ENCODE measurements around the gene HIBCH.

- TF ChIP-seq, protein P1, sequence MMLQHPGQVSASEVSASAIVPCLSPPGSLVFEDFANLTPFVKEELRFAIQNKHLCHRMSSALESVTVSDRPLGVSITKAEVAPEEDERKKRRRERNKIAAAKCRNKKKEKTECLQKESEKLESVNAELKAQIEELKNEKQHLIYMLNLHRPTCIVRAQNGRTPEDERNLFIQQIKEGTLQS (CRISPR knock-in tag; conservative IDR thresholded peaks at IDR 0.05): no peak
- no peak for TF ChIP-seq CTCF (IDR thresholded peaks at IDR 0.05)
- no peak for TF ChIP-seq JUN (CRISPR knock-in tag; IDR thresholded peaks at IDR 0.05)
- TF ChIP-seq MAX (CRISPR knock-in tag; IDR thresholded peaks at IDR 0.05): no peak
- TF ChIP-seq E2F4 (CRISPR knock-in tag; IDR thresholded peaks at IDR 0.05; ENCODE audit: borderline replicate concordance, low read depth): no peak
- no peak for TF ChIP-seq USF1 (CRISPR knock-in tag; IDR thresholded peaks at IDR 0.05)
- TF ChIP-seq USF2 (CRISPR knock-in tag; IDR thresholded peaks at IDR 0.05): no peak
These were observed 16.8 kb upstream of the HIBCH start for GRCh38 chr2:190336420-190336819.
